Lung (tissue), 12 donors: ENCODE data around the gene GNPAT. TPM values are rescaled to one million over a fixed set of nuclear protein-coding genes. Genes with fewer than 3 reads are reported as not detected.

Source experiments
- ATAC-seq: fragments of 200-7000 bp; cut with Tn5 transposase; one replicate; pipeline ENCODE4 v1.9.1; 2020; ENCODE audit warnings: moderate number of reproducible peaks; ENCODE audit not compliant: insufficient read depth, low FRiP score
- DNase-seq, 3 donors: peaks; one replicate each; pipeline ENCODE4 v3.0.0-alpha.2; 2013 to 2017
- H3K27ac ChIP-seq, 2 donors: one replicate each; pipeline ENCODE4 v1.5.1; 2013; ENCODE audit warnings: mild to moderate bottlenecking in 2 of 2, moderate library complexity in 2 of 2, control low read depth in 1 of 2, inconsistent platforms in 1 of 2, low read depth in 1 of 2, low read length in 1 of 2
- H3K27me3 ChIP-seq, 3 donors: one replicate each; pipeline ENCODE4 v1.5.1; 2013; ENCODE audit warnings: low read length in 2 of 3; ENCODE audit not compliant: control insufficient read depth in 3 of 3, insufficient read depth in 3 of 3
- H3K36me3 ChIP-seq, 4 donors: one replicate each; pipeline ENCODE4 v1.5.1; 2013; ENCODE audit warnings: low read length in 4 of 4, mild to moderate bottlenecking in 1 of 4, moderate library complexity in 1 of 4; ENCODE audit not compliant: control insufficient read depth in 4 of 4, insufficient read depth in 4 of 4
- H3K4me1 ChIP-seq, 5 donors: one replicate each; pipeline ENCODE4 v1.5.1; 2013; ENCODE audit warnings: low read length in 5 of 5, mild to moderate bottlenecking in 2 of 5, moderate library complexity in 1 of 5; ENCODE audit not compliant: control insufficient read depth in 5 of 5, insufficient read depth in 5 of 5
- H3K4me3 ChIP-seq: one replicate; pipeline ENCODE4 v1.5.1; 2013; ENCODE audit warnings: mild to moderate bottlenecking, control low read depth, moderate library complexity
- H3K9ac ChIP-seq, 2 donors: one replicate each; pipeline ENCODE4 v1.5.1; 2013; ENCODE audit warnings: low read length in 2 of 2, control low read depth in 1 of 2; ENCODE audit not compliant: insufficient read depth in 1 of 2
- H3K9me3 ChIP-seq, 4 donors: one replicate each; pipeline ENCODE4 v1.5.1; 2013; ENCODE audit warnings: low read length in 3 of 4, mild to moderate bottlenecking in 1 of 4, moderate library complexity in 1 of 4; ENCODE audit not compliant: control insufficient read depth in 4 of 4, insufficient read depth in 3 of 4
- CTCF ChIP-seq: IDR thresholded peaks from 2 replicates; pipeline ENCODE4 v1.5.1; 2012; ENCODE audit warnings: mild to moderate bottlenecking; ENCODE audit errors: control extremely low read depth, extremely low read depth
- WGBS, 2 donors: extraction: QIAGEN DNeasy Blood & Tissue Kit; methylation state at CpG; one replicate each; pipeline ENCODE4 v1.1.7; 2013; 5-methylcytosine and 5-hydroxymethylcytosine counted together
- polyA plus RNA-seq, 2 donors: library from polyadenylated mRNA; stranded (reverse); fragments of 200-250 nt; gene quantifications; one replicate each; pipeline ENCODE4 v1.2.1, GENCODE V29; 2013
- total RNA-seq, 2 donors: library from RNA; depleted of rRNA in 1 of 2; stranded (reverse); fragments of >200 nt in 1 of 2; gene quantifications; one replicate each; pipeline ENCODE4 v1.2.1, GENCODE V29; 2014 to 2021
- donor health status: control.
- donor health status: control.
- donor health status: Bipolar disorder and iron deficiency.
- donor health status: healthy.
- donor health status: DM: yes; HTN: yes; CAD: no.

Gene GNPAT
- total and polyA plus RNA-seq, 4 donors = 24.6 to 50.5 (median 37.1) TPM

GRCh38 chr1:231214918-231215680 lies 25.9 kb upstream of the GNPAT start:
- Histone ChIP-seq H3K9me3 (peaks cover 0 to 2% (median 0%) of the 10 kb centered on the region in 4 donors), H3K27ac (no peak overlapping the region), H3K9ac (no peak overlapping the region), H3K36me3 (no peaks in the 10 kb centered on the region), H3K4me3 (no peak overlapping the region), H3K4me1 (peaks cover 0 to 9% (median 0%) of the 10 kb centered on the region in 5 donors), H3K27me3 (peaks cover 0 to 3% (median 0%) of the 10 kb centered on the region in 3 donors)
- TF ChIP-seq CTCF = no peak
- no peak for DNase-seq
- ATAC-seq = no peak
- WGBS, 2 donors = 71 to 72% methylated on average over 17 of the region's 17 CpGs

GRCh38 chr1:231215681-231216385 lies 25.2 kb upstream of the GNPAT start:
- ATAC-seq = no peak
- peaks cover 0 to 9% (median 0%) of the 10 kb centered on the region in 5 donors for H3K4me1 ChIP-seq
- no peaks in the 10 kb centered on the region for H3K36me3 ChIP-seq
- H3K4me3 ChIP-seq = no peak overlapping the region
- H3K27me3 ChIP-seq = peaks cover 0 to 3% (median 0%) of the 10 kb centered on the region in 3 donors
- H3K9me3 ChIP-seq = peaks cover 0 to 2% (median 0%) of the 10 kb centered on the region in 4 donors
- H3K27ac ChIP-seq = no peak overlapping the region
- 83 to 87% methylated on average over 10 of the region's 10 CpGs for WGBS, 2 donors
- no peak for DNase-seq
- no peak for TF ChIP-seq CTCF
- no peak overlapping the region for H3K9ac ChIP-seq

DNA sequence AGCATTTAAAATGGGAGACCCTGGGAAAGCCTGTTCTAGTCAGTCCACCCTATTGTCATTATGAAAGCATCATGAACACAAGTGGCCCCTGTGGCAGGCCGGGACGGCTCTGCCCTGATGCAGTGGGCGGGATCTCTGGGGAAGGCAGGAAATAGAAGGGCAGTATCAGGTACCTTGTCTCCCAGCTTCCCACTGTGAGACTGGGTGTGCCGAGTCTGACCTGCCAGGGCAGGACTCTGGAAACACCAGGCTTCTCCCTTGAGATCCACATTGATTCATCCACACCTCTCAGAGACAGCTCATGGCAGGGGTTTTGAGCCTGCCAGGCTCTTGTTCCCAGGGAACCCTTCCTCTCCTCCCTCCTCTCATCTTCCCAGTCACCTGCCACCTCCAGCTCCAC lies 24.5 kb upstream of the GNPAT start:
- DNase-seq = no peak
- Histone ChIP-seq H3K27me3 (peaks cover 0 to 3% (median 0%) of the 10 kb centered on the region in 3 donors), H3K36me3 (no peaks in the 10 kb centered on the region)

More for the DNA sequence above, 24.5 kb upstream of the GNPAT start:
- WGBS, 2 donors = 49 to 68% methylated on average over 4 of the region's 4 CpGs
- Histone ChIP-seq H3K4me1 (peaks cover 0 to 9% (median 0%) of the 10 kb centered on the region in 5 donors), H3K4me3 (no peak overlapping the region), H3K9ac (no peak overlapping the region), H3K9me3 (peaks cover 0 to 2% (median 0%) of the 10 kb centered on the region in 4 donors), H3K27ac (no peak overlapping the region)
- TF ChIP-seq CTCF = no peak
- no peak for ATAC-seq
